Endothelial cell of umbilical vein (primary cell): Measurements from ENCODE around the gene TMEM135. TPM values are rescaled to one million over a fixed set of nuclear protein-coding genes. Genes with fewer than 3 reads are reported as not detected.

Source experiments
- BruUV-seq: library from RNA; stranded (reverse); fragments of 400-500 nt; replicated peaks from 2 replicates; lab custom pipeline; 2021; lab: Mats Ljungman, UMichigan
- CTCF ChIA-PET: fragments of 300-600, 350-600 bp; sonication (Branson Sonifier 250); formaldehyde crosslinking; loops from one replicate; lab custom pipeline; 2021; ENCODE audit warnings: antibody characterized with exemption, inconsistent platforms; lab: Charles Lee
- POLR2A ChIA-PET: fragments of 300-600, 350-600 bp; sonication (Branson Sonifier 250); formaldehyde crosslinking; loops from one replicate; lab custom pipeline; 2021; ENCODE audit warnings: antibody characterized with exemption, inconsistent platforms; lab: Charles Lee
- DNase-seq: peaks from one replicate; pipeline ENCODE4 v3.0.0-alpha.2; 2011; ENCODE audit warnings: low read depth, low spot score
- FAIRE-seq: peaks from 2 replicates; lab custom pipeline; 2011; peaks lifted over from hg19 to GRCh38; lab: Jason Lieb, UNC
- H2AFZ ChIP-seq: 2 replicates; pipeline ENCODE4 v1.6.0; 2012; ENCODE audit warnings: low read depth, low read length, control low read depth, inconsistent platforms
- H3K27ac ChIP-seq: 2 replicates; pipeline ENCODE4 v1.5.1; 2011; ENCODE audit warnings: low read depth, mild to moderate bottlenecking, control low read depth, low read length, moderate library complexity; ENCODE audit not compliant: insufficient read depth
- H3K27me3 ChIP-seq, 2 experiments: 2 replicates each; pipeline versions ENCODE4 v1.6.0 to v1.6.1; 2011; ENCODE audit warnings: low read length in 2 of 2, mixed read lengths in 1 of 2; ENCODE audit not compliant: control insufficient read depth in 2 of 2, insufficient read depth in 2 of 2
- H3K36me3 ChIP-seq, 2 experiments: 2 replicates in 1 of 2; 3 replicates in 1 of 2; pipeline ENCODE4 v1.5.1; 2011; ENCODE audit warnings: low read length in 2 of 2, mild to moderate bottlenecking in 1 of 2, moderate library complexity in 1 of 2; ENCODE audit not compliant: control insufficient read depth in 2 of 2, insufficient read depth in 2 of 2; ENCODE audit errors: extremely low read depth in 1 of 2
- H3K4me1 ChIP-seq: 3 replicates; pipeline ENCODE4 v1.5.1; 2011; ENCODE audit warnings: mild to moderate bottlenecking, low read length; ENCODE audit not compliant: control insufficient read depth, insufficient read depth; ENCODE audit errors: extremely low read depth
- H3K4me2 ChIP-seq: 2 replicates; pipeline ENCODE4 v1.6.1; 2011; ENCODE audit warnings: low read length, control low read depth, mixed read lengths; ENCODE audit not compliant: insufficient read depth
- H3K4me3 ChIP-seq, 3 experiments: fragments of 200-600 bp in 1 of 3; sonication (generic), shearing (Covaris generic) in 1 of 3; replicated peaks in 1 of 3; 2 replicates each; pipeline ENCODE4 v1.5.1; 2011 to 2016; ENCODE audit warnings: control low read depth in 3 of 3, low read length in 3 of 3, mild to moderate bottlenecking in 2 of 3, inconsistent platforms in 1 of 3, low read depth in 1 of 3, moderate library complexity in 1 of 3; ENCODE audit not compliant: insufficient read depth in 1 of 3
- H3K79me2 ChIP-seq: 2 replicates; pipeline ENCODE4 v1.6.0; 2012; ENCODE audit warnings: low read length, inconsistent platforms; ENCODE audit not compliant: control insufficient read depth, insufficient read depth
- H3K9ac ChIP-seq: replicated peaks from 2 replicates; pipeline ENCODE3; 2011; ENCODE audit warnings: low read length, control low read depth; ENCODE audit not compliant: insufficient read depth; ENCODE audit errors: extremely low read depth
- H3K9me1 ChIP-seq: replicated peaks from 3 replicates; pipeline ENCODE4 v1.6.0; 2011; ENCODE audit warnings: mild to moderate bottlenecking, low read length; ENCODE audit not compliant: control insufficient read depth, insufficient read depth; ENCODE audit errors: extremely low read depth
- H3K9me3 ChIP-seq: replicated peaks from 2 replicates; pipeline ENCODE4 v1.5.1; 2012; ENCODE audit warnings: low read length, inconsistent platforms; ENCODE audit not compliant: control insufficient read depth, insufficient read depth
- H4K20me1 ChIP-seq: replicated peaks from 2 replicates; pipeline ENCODE3; 2011; ENCODE audit warnings: mild to moderate bottlenecking, low read length; ENCODE audit not compliant: control insufficient read depth, insufficient read depth; ENCODE audit errors: extremely low read depth
- CTCF ChIP-seq, 2 donors: IDR thresholded peaks; 1 replicate in 1 of 2; 2 replicates in 1 of 2; pipeline ENCODE4 v1.5.1; 2011; ENCODE audit warnings: low read length in 2 of 2, mild to moderate bottlenecking in 2 of 2, moderate library complexity in 2 of 2, control low read depth in 1 of 2, inconsistent platforms in 1 of 2, low read depth in 1 of 2; ENCODE audit not compliant: insufficient read depth in 1 of 2; ENCODE audit errors: extremely low read depth in 1 of 2
- EZH2 ChIP-seq: IDR thresholded peaks from 2 replicates; pipeline ENCODE4 v1.6.1; 2012; ENCODE audit warnings: borderline replicate concordance, low read depth, mild to moderate bottlenecking, moderate library complexity, low read length, inconsistent platforms; ENCODE audit not compliant: severe bottlenecking
- FOS ChIP-seq: IDR thresholded peaks from 2 replicates; pipeline ENCODE4 v1.6.1; 2011; ENCODE audit warnings: mild to moderate bottlenecking, low read length, moderate library complexity, borderline replicate concordance; ENCODE audit not compliant: insufficient read depth
- GATA2 ChIP-seq: IDR thresholded peaks from 2 replicates; pipeline ENCODE4 v1.7.0; 2011; ENCODE audit warnings: low read depth, mild to moderate bottlenecking, moderate library complexity, mixed read lengths, low read length; ENCODE audit not compliant: insufficient read length, insufficient read depth
- JUN ChIP-seq: IDR thresholded peaks from 2 replicates; pipeline ENCODE4 v1.6.1; 2011; ENCODE audit warnings: borderline replicate concordance, low read depth; ENCODE audit not compliant: insufficient read length, insufficient read depth
- MAX ChIP-seq: IDR thresholded peaks from 2 replicates; pipeline ENCODE4 v1.6.1; 2011; ENCODE audit not compliant: insufficient read depth, insufficient read length
- MYC ChIP-seq: IDR thresholded peaks from one replicate; pipeline ENCODE4 v1.6.1; 2011; ENCODE audit warnings: mild to moderate bottlenecking, low read depth, low read length
- POLR2A ChIP-seq: IDR thresholded peaks from 2 replicates; pipeline ENCODE4 v1.6.1; 2012; ENCODE audit warnings: low read depth, mild to moderate bottlenecking, control low read depth, low read length
- POLR2AphosphoS5 ChIP-seq: IDR thresholded peaks from 2 replicates; pipeline ENCODE4 v1.6.1; 2012; ENCODE audit warnings: low read depth, mild to moderate bottlenecking, control low read depth, low read length, moderate library complexity; ENCODE audit not compliant: insufficient read depth
- dilution Hi-C: fragments of 300-500 bp; cut with MboI; formaldehyde crosslinking; loops from one replicate; pipeline ENCODE4 v1.15.0; 2019; ENCODE audit warnings: low sequenced_read_pairs; ENCODE audit not compliant: extremely low pct_ligation_motif_present
- intact Hi-C: fragments of 100-400 bp; cut with micrococcal nuclease; formaldehyde crosslinking; loops from one replicate; pipeline ENCODE4 v1.10.0; 2022
- polyA plus RNA-seq, 4 experiments: library from polyadenylated mRNA; depleted of rRNA in 3 of 4; stranded (reverse) in 3 of 4; unstranded in 1 of 4; fragments of >200 nt; gene quantifications; 2 replicates each; pipeline versions ENCODE4 v1.2.1 to v1.2.3, GENCODE V29; 2011 to 2012; ENCODE audit warnings: missing spikeins in 1 of 4
- total RNA-seq: library from RNA; stranded (reverse); gene quantifications from 2 replicates; pipeline ENCODE4 v1.2.3, GENCODE V29; 2021

Gene TMEM135
- total and polyA plus RNA-seq, 2 donors (not counting 3 experiments of a cell fraction or from before 2014, with no cell fraction given), result 12.3 to 33.2 TPM

- no peak overlapping the region for H3K9ac ChIP-seq
- no peak overlapping the region for H2AFZ ChIP-seq
- POLR2A ChIA-PET, result no interaction called here
- H3K4me2 ChIP-seq, result no peak overlapping the region
- H3K36me3 ChIP-seq, result no peaks in the 10 kb centered on the region
- intact Hi-C loops, result no loop called here
- no peaks in the 10 kb centered on the region for H3K79me2 ChIP-seq
- peaks cover 24% of the 10 kb centered on the region for H3K4me1 ChIP-seq
- no peak overlapping the region for H3K4me3 ChIP-seq
- no peak for FAIRE-seq
- CTCF ChIA-PET, result interaction anchor here (0.7 kb wide), 1 partner anchor 24 kb away, joined by 3 read pairs; no protein-coding TSS in a partner anchor
- no peaks in the 10 kb centered on the region for H3K27me3 ChIP-seq
- dilution Hi-C loops, result no loop called here
- no TSS peak for BruUV-seq
- TF ChIP-seq POLR2AphosphoS5, result no peak
- no peak for TF ChIP-seq JUN
- TF ChIP-seq MYC, result no peak
- TF ChIP-seq EZH2, result no peak
- no peak for TF ChIP-seq MAX
- TF ChIP-seq CTCF (IDR thresholded peaks at IDR 0.05; ENCODE audit: extremely low read depth in 1 of 2, insufficient read depth in 1 of 2, low read depth in 1 of 2, low read length in 2 of 2), result no peak
- no peak for TF ChIP-seq POLR2A
- TF ChIP-seq GATA2, result no peak
- no peak for TF ChIP-seq FOS
- H3K27ac ChIP-seq, result no peak overlapping the region
- no peaks in the 10 kb centered on the region for H3K9me1 ChIP-seq
- no peak for DNase-seq
- no peaks in the 10 kb centered on the region for H3K9me3 ChIP-seq
- no peaks in the 10 kb centered on the region for H4K20me1 ChIP-seq
Measured at GRCh38 chr11:87235366-87235765, 197.6 kb downstream of the TMEM135 start.
